HG02870 (cell line): ENCODE data around the gene ERCC1.

ENCODE experiments used
- ATAC-seq: cut with Tn5 transposase; IDR thresholded peaks from one replicate; pipeline ENCODE4 v1.9.1; 2021; ENCODE audit warnings: mild to moderate bottlenecking, moderate library complexity; ENCODE audit not compliant: unreplicated experiment

The ERCC1 gene

GRCh38 chr19:45406226-45407090 is 17.3 kb downstream of the ERCC1 start, which contains the start of gene POLR1G:
TSS of gene POLR1G (plus strand) at chr19:45406644. CDS start at chr19:45406697, 53 bp downstream.
- peak; percentile 75 for ATAC-seq

GRCh38 chr19:45405435-45406225 is 18.1 kb downstream of the ERCC1 start:
- peak; percentile 47 for ATAC-seq

- ATAC-seq = no peak
These were observed 18.9 kb downstream of the ERCC1 start, which contains the start of gene PPP1R13L for GRCh38 chr19:45404557-45405434. TSS of gene PPP1R13L (minus strand) at chr19:45405069. CDS start at chr19:45398318, 6,751 bp downstream.

GRCh38 chr19:45403781-45404556 is 19.7 kb downstream of the ERCC1 start:
- ATAC-seq = no peak

- ATAC-seq = no peak
These were observed 20.4 kb downstream of the ERCC1 start for GRCh38 chr19:45403272-45403671.

- no peak for ATAC-seq
These were observed 21.2 kb downstream of the ERCC1 start for GRCh38 chr19:45402298-45403061.

GRCh38 chr19:45401815-45402214 is 21.9 kb downstream of the ERCC1 start:
- no peak for ATAC-seq

- no peak for ATAC-seq
These were observed 23.5 kb downstream of the ERCC1 start for GRCh38 chr19:45400192-45400591.

GRCh38 chr19:45395821-45396617 is 27.7 kb downstream of the ERCC1 start:
- no peak for ATAC-seq

- no peak for ATAC-seq
These were observed 31.6 kb downstream of the ERCC1 start for GRCh38 chr19:45391871-45392665.

- no peak for ATAC-seq
These were observed 32.4 kb downstream of the ERCC1 start for GRCh38 chr19:45391346-45391745.

- ATAC-seq = no peak
These were observed 38.1 kb downstream of the ERCC1 start for GRCh38 chr19:45385392-45386221.

- ATAC-seq = no peak
These were observed 41.3 kb downstream of the ERCC1 start for GRCh38 chr19:45382426-45382825.

GRCh38 chr19:45380107-45380506 is 43.6 kb downstream of the ERCC1 start:
- no peak for ATAC-seq

GRCh38 chr19:45376045-45376724 is 47.5 kb downstream of the ERCC1 start:
- no peak for ATAC-seq
